ENCODE data around the gene MCU. TPM values are rescaled to one million over a fixed set of nuclear protein-coding genes. Genes with fewer than 3 reads are reported as not detected.

Gene MCU
- total RNA-seq, 4 donors from 2014 or later, result 30.0 to 42.8 (median 34.1) TPM

DNA sequence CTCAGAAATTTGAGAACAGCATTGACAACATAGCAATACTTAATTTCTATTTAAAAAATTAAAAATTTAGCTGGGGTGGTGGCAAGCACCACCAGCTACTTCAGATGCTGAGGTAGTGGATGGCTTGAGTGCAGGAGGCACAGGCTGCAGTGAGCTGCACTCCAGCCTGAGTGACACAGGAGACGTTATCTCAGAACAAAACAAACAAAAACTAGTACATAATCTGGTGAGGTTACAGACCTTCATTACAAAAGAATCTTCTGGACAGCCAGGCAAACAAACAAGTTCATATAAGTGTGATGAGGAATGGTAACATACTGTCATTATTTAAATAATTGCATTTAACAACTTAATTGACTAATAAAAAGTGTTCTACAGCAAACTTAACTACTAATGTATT, 124.6 kb downstream of the MCU start:
- no peak overlapping the region for H3K4me3 ChIP-seq (ENCODE audit: low read depth, poor library complexity, severe bottlenecking)
- 92 to 96% methylated on average over 1 of the region's 1 CpG for WGBS, 2 donors
- no peak for DNase-seq (ENCODE audit: low spot score in 2 of 2)
- intact Hi-C loops (cut with DNase I; ENCODE audit: low total_unique reads), result no loop called here
- no peak for TF ChIP-seq CTCF (IDR thresholded peaks at IDR 0.05)

- intact Hi-C loops (cut with DNase I; ENCODE audit: low total_unique reads), result no loop called here
- H3K4me3 ChIP-seq (ENCODE audit: low read depth, poor library complexity, severe bottlenecking), result no peak overlapping the region
- no peak for DNase-seq (ENCODE audit: low spot score in 2 of 2)
- WGBS, 2 donors, result 58 to 67% methylated on average over 2 of the region's 2 CpGs
- no peak for TF ChIP-seq POLR2A (IDR thresholded peaks at IDR 0.05)
- no peak for TF ChIP-seq CTCF (IDR thresholded peaks at IDR 0.05)
These were observed 126.1 kb downstream of the MCU start for GRCh38 chr10:72818076-72818475.

GRCh38 chr10:72819053-72819452, 127.1 kb downstream of the MCU start:
- no peak overlapping the region for H3K4me3 ChIP-seq (ENCODE audit: low read depth, poor library complexity, severe bottlenecking)
- TF ChIP-seq CTCF (IDR thresholded peaks at IDR 0.05) (no peak), POLR2A (IDR thresholded peaks at IDR 0.05) (no peak)
- intact Hi-C loops (cut with DNase I; ENCODE audit: low total_unique reads), result no loop called here
- DNase-seq (ENCODE audit: low spot score in 2 of 2), result no peak
- WGBS, 2 donors, result 91 to 92% methylated on average over 1 of the region's 1 CpG

DNA sequence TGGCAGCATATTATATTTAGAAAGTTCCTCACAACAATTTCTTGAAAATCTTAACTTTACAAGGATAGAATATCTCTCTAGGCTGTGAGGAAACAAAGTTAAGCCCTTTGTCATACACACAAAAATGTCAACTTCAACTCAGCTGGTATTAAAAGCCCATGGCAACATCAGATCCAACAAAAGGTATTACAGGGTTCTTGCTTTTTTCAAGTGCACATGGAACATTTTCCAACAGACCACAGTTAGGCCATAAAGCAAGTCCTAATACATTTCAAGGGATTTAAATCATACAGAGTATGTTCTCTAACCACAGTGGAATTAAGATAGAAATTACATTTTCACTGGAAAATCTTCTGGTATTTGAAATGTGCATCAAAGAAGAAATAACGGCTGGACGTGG, 129.7 kb downstream of the MCU start:
- intact Hi-C loops (cut with DNase I; ENCODE audit: low total_unique reads), result no loop called here
- no peak for DNase-seq (ENCODE audit: low spot score in 2 of 2)
- no peak for TF ChIP-seq POLR2A (IDR thresholded peaks at IDR 0.05)
- no peak for TF ChIP-seq CTCF (IDR thresholded peaks at IDR 0.05)
- WGBS, 2 donors, result 96 to 100% methylated on average over 2 of the region's 2 CpGs
- H3K4me3 ChIP-seq (ENCODE audit: low read depth, poor library complexity, severe bottlenecking), result no peak overlapping the region

DNA sequence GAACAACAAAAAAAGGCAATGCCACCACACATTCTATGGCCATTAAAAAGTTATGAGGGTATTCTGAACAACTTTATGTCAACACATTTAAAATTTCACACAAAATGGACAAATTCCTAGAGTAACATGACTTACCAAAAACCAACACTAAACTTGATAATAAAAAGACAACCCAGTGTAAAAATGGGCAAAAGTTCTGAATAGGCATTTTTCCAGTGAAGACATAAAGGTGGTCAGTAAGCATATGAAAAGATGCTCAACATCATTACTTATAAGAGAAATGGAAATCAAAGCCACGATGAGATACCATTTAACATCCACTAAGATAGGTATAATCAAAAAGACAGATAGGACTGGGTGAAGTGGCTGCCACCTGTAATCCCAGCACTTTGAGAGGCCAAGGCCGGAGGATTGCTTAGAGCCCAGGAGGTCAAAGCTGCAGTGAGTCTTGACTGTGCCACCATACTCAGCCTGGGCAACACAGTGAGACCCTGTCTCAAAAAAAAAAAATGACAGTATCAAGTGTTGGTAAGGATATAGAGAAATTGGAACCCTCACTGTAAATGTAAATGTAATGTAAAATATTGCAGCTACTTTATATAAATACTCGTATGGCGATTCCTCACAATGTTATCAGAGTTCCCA, 130.5 kb downstream of the MCU start:
- no peak for TF ChIP-seq CTCF (IDR thresholded peaks at IDR 0.05)
- no peak for DNase-seq (ENCODE audit: low spot score in 2 of 2)
- intact Hi-C loops (cut with DNase I; ENCODE audit: low total_unique reads), result no loop called here
- 94 to 100% methylated on average over 4 of the region's 4 CpGs for WGBS, 2 donors
- no peak overlapping the region for H3K4me3 ChIP-seq (ENCODE audit: low read depth, poor library complexity, severe bottlenecking)

DNA sequence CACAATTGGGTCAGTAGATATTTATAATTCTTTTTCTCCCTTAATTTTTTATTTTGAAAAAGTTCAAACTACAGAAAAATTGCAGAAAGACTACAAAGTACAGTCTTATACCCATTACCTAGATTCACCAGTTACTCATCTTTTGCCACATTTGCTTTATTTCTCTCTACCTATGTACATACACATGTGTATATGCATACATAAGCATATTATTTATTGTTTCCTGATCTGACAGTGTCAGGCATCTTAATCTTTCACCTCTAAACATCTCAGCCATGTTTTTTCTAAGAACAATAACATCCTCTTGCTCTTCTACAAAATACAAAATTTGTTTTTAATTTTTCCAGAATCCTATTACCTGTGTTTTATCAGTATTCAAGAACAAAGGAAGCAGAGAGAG, 133.2 kb downstream of the MCU start:
- no peak for DNase-seq (ENCODE audit: low spot score in 2 of 2)
- TF ChIP-seq CTCF (IDR thresholded peaks at IDR 0.05) (no peak), POLR2A (IDR thresholded peaks at IDR 0.05) (no peak)
- H3K4me3 ChIP-seq (ENCODE audit: low read depth, poor library complexity, severe bottlenecking), result no peak overlapping the region
- intact Hi-C loops (cut with DNase I; ENCODE audit: low total_unique reads), result no loop called here
